Sigmoid colon (tissue), 7 donors: ENCODE results near the gene NTN3. TPM values are rescaled to one million over a fixed set of nuclear protein-coding genes. Genes with fewer than 3 reads are reported as not detected.

Experiments
- DNase-seq: peaks from one replicate; pipeline ENCODE4 v3.0.0-alpha.2; 2019
- H3K27ac ChIP-seq, 4 donors: fragments of 200-600 bp; sonication (generic); one replicate each; pipeline ENCODE4 v1.5.1; 2016 to 2019; ENCODE audit warnings: mild to moderate bottlenecking in 1 of 4
- H3K27me3 ChIP-seq, 3 donors: fragments of 200-600 bp; sonication (generic); one replicate each; pipeline ENCODE4 v1.5.1; 2019; ENCODE audit warnings: mild to moderate bottlenecking in 1 of 3
- H3K36me3 ChIP-seq, 4 donors: fragments of 200-600 bp; sonication (generic); one replicate each; pipeline ENCODE4 v1.5.1; 2016 to 2019
- H3K4me1 ChIP-seq, 4 donors: fragments of 200-600 bp; sonication (generic); one replicate each; pipeline ENCODE4 v1.5.1; 2017 to 2019
- H3K4me3 ChIP-seq, 4 donors: fragments of 200-600 bp; sonication (generic); one replicate each; pipeline ENCODE4 v1.5.1; 2017 to 2019; ENCODE audit warnings: mild to moderate bottlenecking in 2 of 4, moderate library complexity in 1 of 4
- H3K9me3 ChIP-seq, 4 donors: fragments of 200-600 bp in 3 of 4; sonication (generic) in 3 of 4; one replicate each; pipeline versions ENCODE4 v1.5.1 to v1.6.1; 2013 to 2019
- CTCF ChIP-seq, 4 experiments: fragments of 450-650 bp in 3 of 4; fragments of 200-600 bp in 1 of 4; IDR thresholded peaks; one replicate each; pipeline ENCODE4 v1.5.1; 2016 to 2019; ENCODE audit warnings: antibody characterized with exemption in 4 of 4, mild to moderate bottlenecking in 3 of 4, moderate library complexity in 2 of 4
- EP300 ChIP-seq, 4 donors: sonication (generic); formaldehyde crosslinking; IDR thresholded peaks; one replicate each; pipeline ENCODE4 v1.6.1; 2017; ENCODE audit warnings: antibody characterized with exemption in 4 of 4
- POLR2A ChIP-seq, 2 donors: fragments of 450-650 bp; IDR thresholded peaks; one replicate each; pipeline ENCODE4 v1.6.1; 2016; ENCODE audit warnings: antibody characterized with exemption in 2 of 2, mild to moderate bottlenecking in 2 of 2, moderate library complexity in 2 of 2
- POLR2AphosphoS5 ChIP-seq, 4 donors: sonication (generic); formaldehyde crosslinking; IDR thresholded peaks; one replicate each; pipeline ENCODE4 v1.6.1; 2017; ENCODE audit warnings: antibody characterized with exemption in 4 of 4
- WGBS, 2 donors: extraction: QIAGEN DNeasy Blood & Tissue Kit; methylation state at CpG; one replicate each; pipeline ENCODE4 v1.1.7; 2013; 5-methylcytosine and 5-hydroxymethylcytosine counted together
- intact Hi-C: fragments of 100-400 bp; cut with DNase I; formaldehyde crosslinking; loops from one replicate; pipeline ENCODE4 v1.15.1; 2023
- polyA plus RNA-seq, 3 donors: library from polyadenylated mRNA; stranded (reverse); fragments of 200-250 nt; gene quantifications; one replicate each; pipeline ENCODE4 v1.2.3, GENCODE V29; 2013
- total RNA-seq, 4 donors: library from RNA; depleted of rRNA; stranded (reverse); fragments of >200 nt; gene quantifications; one replicate each; pipeline ENCODE4 v1.1.0, GENCODE V29; 2016
- donor health status: healthy with polysubstance abuse.
- donor health status: Bipolar disorder and iron deficiency.
- donor health status: healthy.

NTN3 gene
- total and polyA plus RNA-seq, 7 donors: 0.13 to 0.83 TPM; not detected in 5

GRCh38 chr16:2473446-2473926 is 2.4 kb downstream of the NTN3 start:
- Histone ChIP-seq H3K4me1 (peaks cover 0 to 56% (median 47%) of the 10 kb centered on the region in 4 donors), H3K9me3 (no peaks in the 10 kb centered on the region), H3K27ac (no peak overlapping the region), H3K27me3 (peaks cover 32 to 52% (median 49%) of the 10 kb centered on the region in 3 donors), H3K4me3 (peak overlapping the region in 3 of 4 donors; percentile 73 to 88 (median 76)), H3K36me3 (no peaks in the 10 kb centered on the region)
- intact Hi-C loops: no loop called here
- no peak for DNase-seq
- WGBS, 2 donors: 1 to 3% methylated on average over 49 of the region's 49 CpGs
- TF ChIP-seq POLR2A (IDR thresholded peaks at IDR 0.05): no peak
- no peak for TF ChIP-seq POLR2AphosphoS5 (IDR thresholded peaks at IDR 0.05)
- TF ChIP-seq EP300 (IDR thresholded peaks at IDR 0.05): no peak
- TF ChIP-seq CTCF (IDR thresholded peaks at IDR 0.05): no peak

- peaks cover 0 to 48% (median 40%) of the 10 kb centered on the region in 4 donors for H3K4me1 ChIP-seq
- peak overlapping the region; percentile 84 to 89 (median 88) for H3K27ac ChIP-seq
- DNase-seq: no peak
- WGBS, 2 donors: 0 to 1% methylated on average over 100 of the region's 100 CpGs
- peak in 1 of 4 experiments; percentile 32 for TF ChIP-seq CTCF (IDR thresholded peaks at IDR 0.05)
- peak in 1 of 2 donors; percentile 23 for TF ChIP-seq POLR2A (IDR thresholded peaks at IDR 0.05)
- no peak for TF ChIP-seq POLR2AphosphoS5 (IDR thresholded peaks at IDR 0.05)
- no peak for TF ChIP-seq EP300 (IDR thresholded peaks at IDR 0.05)
- intact Hi-C loops: loop anchor here (2.0 kb wide), 1 partner anchor 27 kb away; no protein-coding TSS in a partner anchor
- peaks cover 26 to 44% (median 42%) of the 10 kb centered on the region in 3 donors for H3K27me3 ChIP-seq
- H3K4me3 ChIP-seq: peak overlapping the region; percentile 60 to 88 (median 74)
- no peaks in the 10 kb centered on the region for H3K9me3 ChIP-seq
- no peaks in the 10 kb centered on the region for H3K36me3 ChIP-seq
Observed at GRCh38 chr16:2473999-2474876, 3.1 kb downstream of the NTN3 start.

GRCh38 chr16:2474877-2475412 is 3.8 kb downstream of the NTN3 start, which contains the start of gene TBC1D24:
Gene TBC1D24 (plus strand): TSS chr16:2475127. CDS start chr16:2496149, 21,022 bp downstream.
- peak within 1 kb of the TSS; percentile 84 to 89 (median 88) for H3K27ac ChIP-seq
- peak; percentile 92 for DNase-seq
- intact Hi-C loops: loop anchor here (2.0 to 5.0 kb wide), 2 partner anchors 26 to 37 kb away; partner anchors contain the start of gene ATP6V0C
- H3K36me3 ChIP-seq: no peaks in the 10 kb centered on the region
- no peaks in the 10 kb centered on the region for H3K9me3 ChIP-seq
- TF ChIP-seq POLR2AphosphoS5 (IDR thresholded peaks at IDR 0.05): peak; percentile 52 to 88 (median 80)
- no peak for TF ChIP-seq CTCF (IDR thresholded peaks at IDR 0.05)
- TF ChIP-seq POLR2A (IDR thresholded peaks at IDR 0.05): peak in 1 of 2 donors; percentile 20
- no peak for TF ChIP-seq EP300 (IDR thresholded peaks at IDR 0.05)
- peaks cover 25 to 37% (median 35%) of the 10 kb centered on the region in 3 donors for H3K27me3 ChIP-seq
- peak within 1 kb of the TSS; percentile 60 to 88 (median 74) for H3K4me3 ChIP-seq
- H3K4me1 ChIP-seq: peaks cover 0 to 48% (median 39%) of the 10 kb centered on the region in 4 donors
- 1% methylated on average over 77 of the region's 77 CpGs for WGBS, 2 donors

GRCh38 chr16:2475413-2476344 is 4.6 kb downstream of the NTN3 start:
- no peaks in the 10 kb centered on the region for H3K9me3 ChIP-seq
- H3K27ac ChIP-seq: peak overlapping the region; percentile 9 to 89 (median 64)
- no peak for DNase-seq
- peaks cover 0 to 48% (median 38%) of the 10 kb centered on the region in 4 donors for H3K4me1 ChIP-seq
- no peaks in the 10 kb centered on the region for H3K36me3 ChIP-seq
- intact Hi-C loops: loop anchor here (2.0 to 5.0 kb wide), 2 partner anchors 25 to 37 kb away; partner anchors contain the start of gene ATP6V0C
- TF ChIP-seq CTCF (IDR thresholded peaks at IDR 0.05) (no peak), POLR2A (IDR thresholded peaks at IDR 0.05) (no peak), POLR2AphosphoS5 (IDR thresholded peaks at IDR 0.05) (no peak), EP300 (IDR thresholded peaks at IDR 0.05) (no peak)
- WGBS, 2 donors: 6 to 14% methylated on average over 55 of the region's 55 CpGs
- H3K27me3 ChIP-seq: peaks cover 25 to 30% (median 28%) of the 10 kb centered on the region in 3 donors
- peak overlapping the region; percentile 39 to 88 (median 74) for H3K4me3 ChIP-seq
